HPDE6-E6E7 (cell line): ENCODE results near the gene DAZL.
"Not testable (repeated sequence)": the region's sequence is repeated elsewhere in the genome, so short reads cannot be mapped to it uniquely, and the experiment has no call there.

Source experiments
- DNase-seq: peaks from one replicate; pipeline ENCODE4 v3.0.0; 2011; ENCODE audit warnings: missing footprints; ENCODE audit errors: extremely low spot score

Gene DAZL, protein sequence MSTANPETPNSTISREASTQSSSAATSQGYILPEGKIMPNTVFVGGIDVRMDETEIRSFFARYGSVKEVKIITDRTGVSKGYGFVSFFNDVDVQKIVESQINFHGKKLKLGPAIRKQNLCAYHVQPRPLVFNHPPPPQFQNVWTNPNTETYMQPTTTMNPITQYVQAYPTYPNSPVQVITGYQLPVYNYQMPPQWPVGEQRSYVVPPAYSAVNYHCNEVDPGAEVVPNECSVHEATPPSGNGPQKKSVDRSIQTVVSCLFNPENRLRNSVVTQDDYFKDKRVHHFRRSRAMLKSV

DNA sequence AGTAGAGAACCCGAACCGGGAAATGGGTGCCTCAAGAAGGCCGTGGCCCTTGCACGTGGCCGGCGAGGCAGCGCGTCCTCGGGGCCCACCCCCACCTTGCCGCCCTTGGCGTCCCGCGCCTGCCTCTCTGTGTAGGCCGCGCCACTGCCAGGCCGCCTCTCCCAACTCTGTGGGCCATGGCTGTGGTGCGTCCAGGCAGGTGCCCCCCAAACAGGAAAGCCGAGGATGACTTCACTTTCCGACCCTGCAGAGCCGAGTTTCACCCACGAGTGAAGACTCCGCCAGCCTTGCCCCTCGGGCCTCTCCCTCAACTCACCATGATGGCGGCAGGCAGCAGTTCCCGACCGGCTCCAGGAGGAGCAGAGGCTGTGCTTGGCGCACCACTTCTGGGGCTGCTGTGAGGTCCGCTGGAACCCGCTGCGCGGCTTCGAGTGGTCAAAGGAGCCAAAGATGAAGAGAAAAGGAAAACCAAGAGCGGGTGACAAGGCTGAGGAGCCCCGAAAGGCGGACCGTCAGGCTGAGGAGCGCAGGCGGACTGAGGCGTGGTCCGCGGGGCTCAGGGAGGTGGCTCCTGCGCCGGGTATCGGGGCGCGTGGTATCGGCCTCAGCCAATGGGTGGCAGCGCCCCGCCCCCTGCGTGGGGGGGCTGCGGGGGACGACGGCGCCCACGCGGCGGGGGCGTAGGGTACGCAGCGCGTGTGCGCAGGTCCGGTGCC is at the start of gene DAZL:
DAZL (minus strand) TSS at position 537 of the 716 bp plus-strand sequence; CDS start at position 319, 218 bp downstream.
- DNase-seq, result no peak

GRCh38 chr3:16654976-16655375 is 49.8 kb upstream of the DAZL start:
- no peak for DNase-seq

DNA sequence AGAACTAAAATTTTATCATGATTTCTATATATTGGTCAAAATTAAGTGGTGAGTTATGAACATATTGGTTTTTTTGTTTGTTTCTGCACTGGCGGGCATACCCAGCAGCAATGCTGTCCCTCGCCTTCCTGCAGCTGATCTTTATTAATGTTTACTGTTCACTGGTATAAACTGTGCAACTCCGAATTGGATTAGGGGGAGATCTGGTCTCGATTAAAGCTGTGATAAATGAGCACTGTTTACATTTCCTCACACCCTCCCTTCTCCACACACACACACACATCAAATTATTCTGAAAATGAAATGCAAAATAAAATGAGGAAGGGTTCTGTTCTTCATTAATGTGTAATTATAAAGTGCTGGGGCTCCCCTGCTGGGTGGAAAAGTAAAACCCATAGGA is 48.5 kb upstream of the DAZL start:
- DNase-seq, result no peak

DNA sequence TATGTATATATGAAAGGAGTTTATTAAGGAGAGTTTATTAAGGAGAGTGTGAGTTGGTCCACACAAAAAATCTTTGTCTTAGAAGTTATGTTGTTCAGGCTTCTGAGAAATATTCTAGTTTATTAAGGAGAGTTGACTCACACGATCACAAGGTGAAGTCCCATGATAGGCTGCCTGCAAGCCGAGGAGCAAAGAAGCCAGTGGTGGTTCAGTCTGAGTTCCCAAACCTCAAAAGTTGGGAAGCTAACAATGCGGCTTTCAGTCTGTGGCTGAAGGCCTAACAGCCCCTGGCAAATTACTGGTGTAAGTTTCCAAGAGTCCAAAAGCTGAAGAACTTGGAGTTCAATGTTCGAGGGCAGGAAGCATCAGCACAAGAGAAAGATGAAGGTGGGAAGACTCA is 42.4 kb upstream of the DAZL start:
- no peak for DNase-seq

GRCh38 chr3:16639806-16640205 is 34.6 kb upstream of the DAZL start:
- no peak for DNase-seq

GRCh38 chr3:16633948-16634347 is 28.7 kb upstream of the DAZL start:
- DNase-seq, result no peak

DNA sequence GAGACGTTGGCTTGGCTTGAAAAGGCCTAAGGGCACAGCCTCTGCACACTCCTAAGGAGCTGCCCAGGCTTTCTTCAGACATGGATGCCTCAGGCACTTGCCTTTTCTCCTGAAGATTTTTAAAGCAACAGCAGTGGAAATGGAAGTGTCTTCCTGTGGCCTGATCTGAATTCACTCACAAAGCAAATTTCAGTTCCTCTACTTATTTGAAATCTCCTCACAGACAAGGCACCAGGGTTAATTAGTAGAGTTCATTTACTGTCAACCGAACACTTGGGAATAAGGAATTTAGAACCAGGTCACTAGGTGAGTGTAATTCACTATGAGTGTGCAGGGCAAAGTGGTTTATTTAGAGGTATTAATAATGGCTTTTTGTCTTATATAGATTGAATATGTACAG is 27.2 kb upstream of the DAZL start:
- no peak for DNase-seq

GRCh38 chr3:16618721-16619120 is 13.5 kb upstream of the DAZL start:
- no peak for DNase-seq

- DNase-seq, result not testable (repeated sequence)
Observed at GRCh38 chr3:16617155-16617554, 11.9 kb upstream of the DAZL start.

DNA sequence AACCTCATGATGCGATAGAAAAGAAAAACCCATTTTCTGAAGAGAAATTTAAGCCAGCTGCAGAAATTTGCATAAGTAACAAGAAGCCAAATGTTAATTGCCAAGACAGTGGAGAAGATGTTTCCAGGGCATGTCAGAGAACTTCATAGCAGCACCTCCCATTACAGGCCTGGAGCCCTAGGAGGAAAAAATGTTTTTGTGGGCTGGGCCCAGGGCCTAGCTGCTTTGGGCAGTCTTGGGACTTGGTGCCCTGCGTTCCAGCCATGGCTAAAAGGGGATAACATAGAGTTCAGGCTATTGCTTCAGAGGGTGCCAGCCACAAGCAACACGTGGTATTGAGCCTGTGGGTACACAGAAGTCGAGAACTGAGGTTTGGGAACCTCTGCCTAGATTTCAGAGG is 10.9 kb upstream of the DAZL start:
- no peak for DNase-seq

- no peak for DNase-seq
Observed at GRCh38 chr3:16614033-16615031, 9.1 kb upstream of the DAZL start.

DNA sequence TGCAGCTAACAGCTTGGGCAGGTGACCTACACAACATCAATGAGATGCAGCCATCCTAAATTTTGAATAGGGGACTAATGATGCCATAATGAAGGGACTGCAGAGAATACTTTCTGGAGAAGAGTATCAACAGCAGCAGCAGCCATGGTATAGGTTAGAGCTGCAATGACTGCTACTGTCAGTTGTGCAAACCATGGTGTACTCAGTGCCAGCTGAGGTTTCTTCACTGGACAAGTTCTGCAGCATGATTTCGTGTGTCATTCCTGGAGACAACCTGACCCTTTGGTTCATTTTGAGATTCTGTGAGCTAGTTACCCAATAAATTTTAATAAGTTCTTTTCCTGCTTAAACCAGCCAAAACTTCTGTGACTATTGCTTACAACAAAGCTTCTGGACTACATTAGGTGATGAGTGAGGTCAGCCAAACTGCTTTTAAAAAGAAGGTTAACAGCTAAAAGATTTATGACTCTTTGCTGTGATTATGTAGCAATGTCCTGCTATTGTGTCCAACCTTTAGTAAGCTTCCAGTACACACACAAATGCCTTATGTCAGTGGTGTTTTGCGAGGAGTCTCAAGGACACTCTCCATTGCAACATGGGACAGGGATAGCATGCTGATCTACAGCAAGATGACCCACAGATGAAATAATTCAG is 4.8 kb upstream of the DAZL start:
- no peak for DNase-seq

DNA sequence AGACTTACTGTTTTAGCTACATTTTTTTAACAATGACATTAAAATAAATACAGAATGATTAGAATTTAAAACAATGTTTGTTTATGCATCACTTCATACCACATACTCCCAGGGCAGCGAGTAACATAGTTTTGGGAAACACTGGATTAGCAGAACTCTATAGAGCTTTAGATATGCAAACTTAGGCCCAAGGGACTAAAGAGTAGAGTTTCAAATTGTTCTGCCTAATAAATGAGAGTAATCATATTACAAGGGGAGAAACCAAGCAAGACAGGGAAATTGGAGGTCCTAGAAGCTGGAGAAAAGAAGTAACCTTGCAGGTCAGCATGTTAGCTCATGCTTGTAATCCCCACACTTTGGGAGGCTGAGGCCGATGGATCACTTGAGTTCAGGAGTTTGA is 3.6 kb upstream of the DAZL start:
- no peak for DNase-seq

DNA sequence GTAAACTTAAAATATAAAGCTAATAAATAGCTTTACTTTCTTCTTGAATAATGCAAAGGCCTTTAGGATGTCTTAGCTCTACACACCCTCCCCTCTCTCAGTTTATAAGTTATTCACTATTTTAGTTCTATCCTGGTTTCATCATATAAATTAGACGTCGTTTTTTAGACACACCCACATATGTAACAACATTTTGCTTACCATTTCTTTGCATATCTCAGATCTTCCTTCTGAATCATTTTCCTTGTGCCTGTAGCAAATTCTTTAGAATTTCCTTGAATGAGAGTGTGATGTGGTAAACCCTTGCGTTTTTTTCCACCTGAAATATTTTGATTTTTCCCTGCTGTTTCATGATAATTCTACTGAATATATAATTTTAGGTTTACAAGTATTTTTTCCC is 2.5 kb upstream of the DAZL start:
- no peak for DNase-seq

GRCh38 chr3:16606398-16606797 is 1.2 kb upstream of the DAZL start:
- DNase-seq, result peak; percentile 6

GRCh38 chr3:16605966-16606365 is 743 bp upstream of the DAZL start:
- DNase-seq, result no peak

DNA sequence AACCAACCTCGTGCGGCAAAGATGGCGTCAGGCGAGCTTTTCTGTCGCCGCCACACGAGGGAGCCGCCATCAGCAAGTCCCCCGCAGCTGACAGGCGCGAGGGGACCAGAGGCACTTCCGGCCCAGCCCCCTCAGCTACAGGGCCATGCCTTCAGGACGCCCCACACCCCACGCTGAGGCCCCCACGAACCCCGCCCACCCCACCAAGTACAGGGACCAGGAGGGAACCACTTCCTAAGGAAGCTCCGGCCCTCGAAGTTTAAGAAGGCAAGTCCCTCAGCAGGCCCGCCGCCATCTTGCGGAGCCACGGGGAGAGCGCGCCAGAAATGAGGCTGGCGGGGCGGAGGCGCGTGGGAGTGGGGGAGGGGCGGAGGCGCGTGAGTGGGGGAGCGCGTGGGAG is 790 bp downstream of the DAZL start:
- no peak for DNase-seq

DNA sequence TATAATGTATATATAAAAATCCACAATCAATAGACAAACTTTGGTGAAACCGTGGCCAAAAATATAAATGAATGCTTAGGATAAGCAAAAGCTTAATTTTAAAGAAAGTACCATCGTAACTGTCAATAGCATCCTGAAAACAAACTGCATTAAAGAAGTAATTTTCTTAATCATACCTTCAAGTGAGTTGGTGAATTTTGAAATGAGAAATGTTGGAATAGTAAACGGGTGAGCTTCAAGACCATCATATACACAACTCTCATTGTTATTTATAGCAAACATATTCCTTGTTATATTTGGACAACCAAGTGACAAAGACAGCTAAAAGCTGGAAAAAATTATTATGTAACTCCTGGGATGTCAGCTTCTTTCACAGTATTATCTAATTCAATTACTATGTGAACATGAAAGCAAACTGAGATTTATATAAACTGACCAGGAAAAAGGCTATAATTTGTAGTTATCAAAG is 3.7 kb downstream of the DAZL start:
- no peak for DNase-seq

- DNase-seq, result no peak
Observed at GRCh38 chr3:16600780-16601536, 4.3 kb downstream of the DAZL start.

DNA sequence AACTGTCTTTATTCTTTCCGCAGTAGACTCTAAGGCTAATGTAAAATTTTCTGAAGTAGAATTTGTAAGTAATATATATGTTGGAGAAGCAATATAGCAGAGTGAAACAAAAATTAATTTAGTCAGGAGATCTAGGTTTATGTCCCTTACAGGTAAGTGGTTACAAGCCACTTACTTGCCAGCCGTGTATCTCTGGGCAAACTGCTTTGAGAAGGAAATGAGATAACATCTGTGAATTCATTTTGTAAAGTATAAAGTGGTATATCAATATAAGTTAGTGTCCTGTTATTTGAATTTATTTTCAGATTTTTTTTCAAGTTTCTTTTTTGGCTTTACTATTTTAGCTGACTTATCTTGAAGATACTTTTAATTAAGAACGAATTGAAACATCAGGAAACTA is 5.5 kb downstream of the DAZL start:
- DNase-seq, result no peak
